HPDE6-E6E7 (cell line): ENCODE measurements around the gene SPAG9.
A peak's percentile ranks its signal among the peaks of the same experiment; 100 is the strongest.

Experiments
- DNase-seq: peaks from one replicate; pipeline ENCODE4 v3.0.0; 2011; ENCODE audit warnings: missing footprints; ENCODE audit errors: extremely low spot score

SPAG9 gene

GRCh38 chr17:51120739-51121619, at the start of gene SPAG9:
SPAG9 (minus strand) TSS chr17:51120868; CDS start chr17:51120656, 212 bp downstream.
- DNase-seq: peak; percentile 96

GRCh38 chr17:51169340-51169739, 48.7 kb upstream of the SPAG9 start:
- DNase-seq: no peak

- peak; percentile 64 for DNase-seq
Observed at GRCh38 chr17:51166987-51167931, 46.6 kb upstream of the SPAG9 start.

- DNase-seq: peak; percentile 93
Observed at GRCh38 chr17:51166198-51166986, 45.7 kb upstream of the SPAG9 start, which contains the start of gene NME2. NME2 (plus strand) TSS chr17:51166411; CDS start chr17:51166831, 420 bp downstream.

GRCh38 chr17:51165680-51166197, 45.1 kb upstream of the SPAG9 start:
- no peak for DNase-seq

GRCh38 chr17:51164911-51165679, 44.4 kb upstream of the SPAG9 start:
- DNase-seq: no peak

- no peak for DNase-seq
Observed at GRCh38 chr17:51161541-51161940, 40.9 kb upstream of the SPAG9 start.

- DNase-seq: no peak
Observed at GRCh38 chr17:51159604-51160003, 38.9 kb upstream of the SPAG9 start.

GRCh38 chr17:51155416-51155815, 34.7 kb upstream of the SPAG9 start:
- no peak for DNase-seq

- DNase-seq: no peak
Observed at GRCh38 chr17:51154176-51154575, 33.5 kb upstream of the SPAG9 start.

GRCh38 chr17:51153210-51154072, 32.8 kb upstream of the SPAG9 start, which contains the start of gene NME1:
NME1 (plus strand) TSS chr17:51153559; CDS start chr17:51155655, 2,096 bp downstream.
- DNase-seq: peak; percentile 99

GRCh38 chr17:51152766-51153209, 32.1 kb upstream of the SPAG9 start:
- no peak for DNase-seq

GRCh38 chr17:51150932-51151331, 30.3 kb upstream of the SPAG9 start:
- no peak for DNase-seq

- DNase-seq: no peak
Observed at GRCh38 chr17:51149163-51149562, 28.5 kb upstream of the SPAG9 start.

- DNase-seq: no peak
Observed at GRCh38 chr17:51147650-51148049, 27.0 kb upstream of the SPAG9 start.

- no peak for DNase-seq
Observed at GRCh38 chr17:51144266-51145022, 23.8 kb upstream of the SPAG9 start.

- no peak for DNase-seq
Observed at GRCh38 chr17:51142597-51142996, 21.9 kb upstream of the SPAG9 start.

GRCh38 chr17:51135956-51136355, 15.3 kb upstream of the SPAG9 start:
- no peak for DNase-seq

- no peak for DNase-seq
Observed at GRCh38 chr17:51133365-51133764, 12.7 kb upstream of the SPAG9 start.
